Fibroblast of lung (primary cell): Measurements from ENCODE around the gene APPL2. TPM values are rescaled to one million over a fixed set of nuclear protein-coding genes. Genes with fewer than 3 reads are reported as not detected.

Experiments
- DNase-seq, 2 donors: peaks; one replicate each; pipeline versions ENCODE4 v3.0.0 to v3.0.0-alpha.2; 2010; ENCODE audit warnings: low read depth in 2 of 2
- H2AFZ ChIP-seq: 2 replicates; pipeline ENCODE4 v1.5.1; 2012; ENCODE audit warnings: low read length, control low read depth, inconsistent platforms
- H3K27ac ChIP-seq: 2 replicates; pipeline ENCODE4 v1.5.1; 2011; ENCODE audit warnings: low read length, control low read depth; ENCODE audit not compliant: insufficient read depth
- H3K27me3 ChIP-seq: 2 replicates; pipeline ENCODE4 v1.5.1; 2011; ENCODE audit warnings: mild to moderate bottlenecking, low read length; ENCODE audit not compliant: control insufficient read depth, insufficient read depth
- H3K36me3 ChIP-seq: 2 replicates; pipeline ENCODE4 v1.5.1; 2011; ENCODE audit warnings: low read length; ENCODE audit not compliant: control insufficient read depth, insufficient read depth
- H3K4me1 ChIP-seq: 2 replicates; pipeline ENCODE4 v1.5.1; 2011; ENCODE audit warnings: low read length; ENCODE audit not compliant: control insufficient read depth, insufficient read depth; ENCODE audit errors: extremely low read depth
- H3K4me2 ChIP-seq: 2 replicates; pipeline ENCODE4 v1.5.1; 2011; ENCODE audit warnings: low read length, control low read depth; ENCODE audit not compliant: insufficient read depth; ENCODE audit errors: extremely low read depth
- H3K4me3 ChIP-seq, 4 experiments: fragments of 200-600 bp in 1 of 4; sonication (generic) in 1 of 4; replicated peaks in 1 of 4; 2 replicates each; pipeline ENCODE4 v1.5.1; 2011 to 2016; ENCODE audit warnings: low read length in 4 of 4, low read depth in 3 of 4, mild to moderate bottlenecking in 3 of 4, control low read depth in 2 of 4, inconsistent platforms in 1 of 4, mixed read lengths in 1 of 4; ENCODE audit not compliant: insufficient read depth in 1 of 4; ENCODE audit errors: control extremely low read depth in 1 of 4
- H3K79me2 ChIP-seq: 2 replicates; pipeline ENCODE4 v1.5.1; 2012; ENCODE audit warnings: mild to moderate bottlenecking, low read length, inconsistent platforms; ENCODE audit not compliant: control insufficient read depth, insufficient read depth
- H3K9ac ChIP-seq: 2 replicates; pipeline ENCODE4 v1.5.1; 2011; ENCODE audit warnings: mild to moderate bottlenecking, low read length, control low read depth; ENCODE audit not compliant: insufficient read depth
- H3K9me3 ChIP-seq: 2 replicates; pipeline ENCODE4 v1.5.1; 2012; ENCODE audit warnings: low read depth, low read length; ENCODE audit not compliant: control insufficient read depth, insufficient read depth
- H4K20me1 ChIP-seq: 2 replicates; pipeline ENCODE4 v1.5.1; 2011; ENCODE audit warnings: low read length; ENCODE audit not compliant: control insufficient read depth, insufficient read depth; ENCODE audit errors: extremely low read depth
- EZH2 ChIP-seq: IDR thresholded peaks from 2 replicates; pipeline ENCODE4 v1.5.1; 2012; ENCODE audit warnings: low read length, control low read depth, mild to moderate bottlenecking; ENCODE audit errors: missing control alignments
- polyA plus RNA-seq, 2 donors: library from polyadenylated mRNA; depleted of rRNA in 1 of 2; stranded (reverse) in 1 of 2; unstranded in 1 of 2; fragments of >200 nt; gene quantifications; 2 replicates each; pipeline ENCODE4 v1.2.1, GENCODE V29; 2011 to 2012; ENCODE audit warnings: missing spikeins in 1 of 2
- total RNA-seq: library from RNA; depleted of rRNA; stranded (reverse); fragments of >200 nt; gene quantifications from 2 replicates; pipeline ENCODE4 v1.2.1, GENCODE V29; 2014
- TF ChIP-seq, protein P1 (sequence below), 2 donors: IDR thresholded peaks in 1 of 2; conservative IDR thresholded peaks in 1 of 2; 1 replicate in 1 of 2; 2 replicates in 1 of 2; pipeline ENCODE4 v1.5.1; 2011 to 2012; ENCODE audit warnings: low read length in 2 of 2, control low read depth in 1 of 2, inconsistent platforms in 1 of 2, low read depth in 1 of 2, mild to moderate bottlenecking in 1 of 2

The APPL2 gene
- total and polyA plus RNA-seq, 2 donors (not counting 1 experiment from before 2014, with no cell fraction given) = 53.8 to 68.0 TPM

DNA sequence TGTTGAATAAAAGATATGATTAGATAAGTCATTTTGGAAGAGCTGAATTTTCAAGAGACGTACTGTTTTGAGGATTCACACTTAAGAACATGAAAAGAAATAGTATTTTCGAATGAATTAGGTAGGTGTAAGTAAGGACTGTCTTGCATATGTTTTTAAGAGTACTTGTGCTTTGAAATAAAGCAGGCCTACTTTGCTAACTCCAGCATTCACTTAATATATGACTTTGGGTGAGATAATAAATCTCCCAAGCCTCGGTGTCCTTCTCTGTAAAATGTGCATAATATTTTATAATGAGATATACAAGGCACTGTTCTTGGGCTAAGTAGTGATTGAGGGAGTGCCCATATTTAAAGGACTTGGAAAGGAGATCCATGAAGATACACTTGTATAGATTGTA is 73.8 kb downstream of the APPL2 start:
- H3K79me2 ChIP-seq = no peaks in the 10 kb centered on the region
- no peaks in the 10 kb centered on the region for H3K27me3 ChIP-seq
- H3K4me3 ChIP-seq = no peak overlapping the region
- no peaks in the 10 kb centered on the region for H3K4me1 ChIP-seq
- H3K9me3 ChIP-seq = no peaks in the 10 kb centered on the region
- H3K36me3 ChIP-seq = peaks cover 4% of the 10 kb centered on the region
- DNase-seq = no peak
- no peaks in the 10 kb centered on the region for H4K20me1 ChIP-seq
- no peak overlapping the region for H2AFZ ChIP-seq
- H3K9ac ChIP-seq = no peak overlapping the region
- no peak overlapping the region for H3K27ac ChIP-seq
- no peak overlapping the region for H3K4me2 ChIP-seq
- no peak for TF ChIP-seq EZH2

DNA sequence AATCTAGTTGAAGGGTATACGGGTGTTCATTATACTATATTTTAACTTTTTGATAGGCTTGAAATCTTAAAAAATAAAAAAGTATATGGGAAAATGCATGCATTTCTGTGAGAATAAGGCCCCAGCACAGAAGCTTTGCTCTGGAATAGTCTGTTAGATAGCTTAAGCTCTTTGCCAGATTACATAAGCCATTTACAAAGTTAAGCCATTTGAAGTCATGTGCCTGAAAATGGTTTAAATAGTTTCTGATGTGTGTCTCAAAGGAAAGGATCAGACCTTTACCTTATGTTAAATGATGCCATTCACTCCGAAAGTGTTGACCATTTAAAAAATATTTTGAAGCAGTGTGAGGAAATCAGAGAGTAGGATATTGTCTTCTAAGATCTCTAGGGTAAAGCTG is 77.1 kb downstream of the APPL2 start:
- Histone ChIP-seq H3K36me3 (peaks cover 6% of the 10 kb centered on the region), H3K79me2 (no peaks in the 10 kb centered on the region), H3K27ac (no peak overlapping the region), H3K9ac (no peak overlapping the region), H3K27me3 (no peaks in the 10 kb centered on the region), H3K4me1 (no peaks in the 10 kb centered on the region), H4K20me1 (no peaks in the 10 kb centered on the region), H2AFZ (no peak overlapping the region), H3K9me3 (no peaks in the 10 kb centered on the region), H3K4me3 (no peak overlapping the region), H3K4me2 (no peak overlapping the region)
- DNase-seq = no peak
- TF ChIP-seq, protein P1, sequence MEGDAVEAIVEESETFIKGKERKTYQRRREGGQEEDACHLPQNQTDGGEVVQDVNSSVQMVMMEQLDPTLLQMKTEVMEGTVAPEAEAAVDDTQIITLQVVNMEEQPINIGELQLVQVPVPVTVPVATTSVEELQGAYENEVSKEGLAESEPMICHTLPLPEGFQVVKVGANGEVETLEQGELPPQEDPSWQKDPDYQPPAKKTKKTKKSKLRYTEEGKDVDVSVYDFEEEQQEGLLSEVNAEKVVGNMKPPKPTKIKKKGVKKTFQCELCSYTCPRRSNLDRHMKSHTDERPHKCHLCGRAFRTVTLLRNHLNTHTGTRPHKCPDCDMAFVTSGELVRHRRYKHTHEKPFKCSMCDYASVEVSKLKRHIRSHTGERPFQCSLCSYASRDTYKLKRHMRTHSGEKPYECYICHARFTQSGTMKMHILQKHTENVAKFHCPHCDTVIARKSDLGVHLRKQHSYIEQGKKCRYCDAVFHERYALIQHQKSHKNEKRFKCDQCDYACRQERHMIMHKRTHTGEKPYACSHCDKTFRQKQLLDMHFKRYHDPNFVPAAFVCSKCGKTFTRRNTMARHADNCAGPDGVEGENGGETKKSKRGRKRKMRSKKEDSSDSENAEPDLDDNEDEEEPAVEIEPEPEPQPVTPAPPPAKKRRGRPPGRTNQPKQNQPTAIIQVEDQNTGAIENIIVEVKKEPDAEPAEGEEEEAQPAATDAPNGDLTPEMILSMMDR (conservative IDR thresholded peaks at IDR 0.05 in 1 of 2, IDR thresholded peaks at IDR 0.05 in 1 of 2; ENCODE audit: low read depth in 1 of 2, low read length in 2 of 2) = no peak
- no peak for TF ChIP-seq EZH2

DNA sequence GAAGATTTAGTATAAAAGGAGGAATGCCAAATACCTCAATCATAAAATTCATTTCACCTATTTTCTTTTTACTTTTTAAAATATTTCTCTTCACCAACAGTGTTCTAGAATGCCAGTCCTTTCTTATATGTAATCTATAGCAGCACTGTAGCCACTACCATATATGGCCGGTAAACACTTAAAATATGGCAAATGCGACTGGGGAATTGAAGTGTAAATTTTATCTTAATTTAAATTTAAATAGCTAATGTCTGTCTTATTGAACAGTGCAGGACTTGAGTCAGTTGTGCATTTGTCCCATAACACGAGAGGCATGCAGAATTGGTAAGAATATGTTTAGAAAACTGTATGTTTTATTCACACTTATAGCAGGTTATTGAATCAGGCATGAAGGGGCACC is 78.4 kb downstream of the APPL2 start:
- Histone ChIP-seq H3K9me3 (no peaks in the 10 kb centered on the region), H2AFZ (no peak overlapping the region), H3K9ac (no peak overlapping the region), H4K20me1 (no peaks in the 10 kb centered on the region), H3K79me2 (no peaks in the 10 kb centered on the region), H3K27me3 (no peaks in the 10 kb centered on the region), H3K4me2 (no peak overlapping the region), H3K4me3 (no peak overlapping the region), H3K4me1 (no peaks in the 10 kb centered on the region), H3K36me3 (peaks cover 6% of the 10 kb centered on the region), H3K27ac (no peak overlapping the region)
- TF ChIP-seq, protein P1 (conservative IDR thresholded peaks at IDR 0.05 in 1 of 2, IDR thresholded peaks at IDR 0.05 in 1 of 2; ENCODE audit: low read depth in 1 of 2, low read length in 2 of 2) = no peak
- no peak for DNase-seq
